HEK293 (cell line): ENCODE measurements around the gene THEMIS2.

Experiments
- CTCF ChIA-PET: fragments of 350-600 bp; formaldehyde crosslinking; extraction: SDS; loops from one replicate; lab custom pipeline; 2021; ENCODE audit warnings: antibody characterized with exemption; lab: Yijun Ruan, JAX
- POLR2A ChIA-PET: fragments of 300-600 bp; formaldehyde crosslinking; extraction: SDS; loops from one replicate; lab custom pipeline; 2020; ENCODE audit warnings: antibody characterized with exemption, inconsistent platforms; lab: Yijun Ruan, JAX
- H3K27ac ChIP-seq: fragments of 200-500 bp; sonication (Bioruptor generic); 2 replicates; pipeline ENCODE4 v1.5.1; 2014; ENCODE audit warnings: low read depth, low read length, control low read depth, inconsistent platforms; ENCODE audit errors: extremely low read depth
- H3K36me3 ChIP-seq, 2 experiments: fragments of 200-500 bp in 1 of 2; sonication (Bioruptor generic) in 1 of 2; 1 replicate in 1 of 2; 2 replicates in 1 of 2; pipeline ENCODE4 v1.5.1; 2014 to 2017; ENCODE audit warnings: inconsistent platforms in 2 of 2, low read length in 2 of 2; ENCODE audit not compliant: control insufficient read depth in 2 of 2, insufficient read depth in 1 of 2
- H3K4me1 ChIP-seq: fragments of 200-500 bp; sonication (Bioruptor generic); 2 replicates; pipeline ENCODE4 v1.5.1; 2014; ENCODE audit warnings: mild to moderate bottlenecking, low read length, inconsistent platforms; ENCODE audit not compliant: control insufficient read depth, insufficient read depth
- H3K4me3 ChIP-seq: 2 replicates; pipeline ENCODE4 v1.5.1; 2011; ENCODE audit warnings: low read depth, mild to moderate bottlenecking, control low read depth, low read length, moderate library complexity
- H3K9me3 ChIP-seq: fragments of 200-500 bp; sonication (Bioruptor generic); 2 replicates; pipeline ENCODE4 v1.5.1; 2014; ENCODE audit warnings: low read depth, low read length, inconsistent platforms; ENCODE audit not compliant: control insufficient read depth, insufficient read depth
- GLIS2 ChIP-seq: fragments of 450-650 bp; formaldehyde crosslinking; IDR thresholded peaks from 2 replicates; pipeline ENCODE4 v1.5.1; 2016; ENCODE audit warnings: missing biosample characterization, missing genetic modification characterization
- HIC1 ChIP-seq: fragments of 450-650 bp; formaldehyde crosslinking; IDR thresholded peaks from 2 replicates; pipeline ENCODE4 v1.5.1; 2016; ENCODE audit warnings: missing biosample characterization, missing genetic modification characterization
- HOXA7 ChIP-seq: sonication (generic); formaldehyde crosslinking; IDR thresholded peaks from 2 replicates; pipeline ENCODE4 v1.8.1; 2022; ENCODE audit warnings: missing genetic modification reagents, borderline replicate concordance
- KLF10 ChIP-seq: fragments of 450-650 bp; IDR thresholded peaks from 2 replicates; pipeline ENCODE4 v1.5.1; 2018; ENCODE audit warnings: missing biosample characterization, mild to moderate bottlenecking, missing genetic modification characterization
- PATZ1 ChIP-seq: fragments of 450-650 bp; formaldehyde crosslinking; IDR thresholded peaks from 2 replicates; pipeline ENCODE4 v1.5.1; 2016; ENCODE audit warnings: missing biosample characterization, missing genetic modification characterization
- SCRT2 ChIP-seq: fragments of 450-650 bp; formaldehyde crosslinking; IDR thresholded peaks from 2 replicates; pipeline ENCODE4 v1.5.1; 2016; ENCODE audit warnings: missing biosample characterization, missing genetic modification characterization
- SP3 ChIP-seq: fragments of 450-650 bp; formaldehyde crosslinking; IDR thresholded peaks from 2 replicates; pipeline ENCODE4 v1.5.1; 2016; ENCODE audit warnings: missing biosample characterization, missing genetic modification characterization
- SP7 ChIP-seq: fragments of 450-650 bp; formaldehyde crosslinking; IDR thresholded peaks from 2 replicates; pipeline ENCODE4 v1.5.1; 2016; ENCODE audit warnings: missing biosample characterization, missing genetic modification characterization
- WT1 ChIP-seq: fragments of 450-650 bp; formaldehyde crosslinking; IDR thresholded peaks from 2 replicates; pipeline ENCODE4 v1.5.1; 2016; ENCODE audit warnings: missing biosample characterization, missing genetic modification characterization
- ZBTB48 ChIP-seq: fragments of 450-650 bp; formaldehyde crosslinking; IDR thresholded peaks from 2 replicates; pipeline ENCODE4 v1.5.1; 2016; ENCODE audit warnings: missing biosample characterization, missing genetic modification characterization
- ZNF10 ChIP-seq: fragments of 450-650 bp; formaldehyde crosslinking; IDR thresholded peaks from 2 replicates; pipeline ENCODE4 v1.5.1; 2017; ENCODE audit warnings: missing biosample characterization, missing genetic modification characterization
- ZNF114 ChIP-seq: fragments of 450-650 bp; formaldehyde crosslinking; IDR thresholded peaks from 2 replicates; pipeline ENCODE4 v1.5.0; 2017; ENCODE audit warnings: missing biosample characterization, missing genetic modification characterization
- ZNF121 ChIP-seq: fragments of 450-650 bp; formaldehyde crosslinking; IDR thresholded peaks from 2 replicates; pipeline ENCODE4 v1.5.1; 2016; ENCODE audit warnings: missing biosample characterization, missing genetic modification characterization
- ZNF221 ChIP-seq: fragments of 450-650 bp; formaldehyde crosslinking; IDR thresholded peaks from 2 replicates; pipeline ENCODE4 v1.5.1; 2017; ENCODE audit warnings: missing biosample characterization, missing genetic modification characterization, borderline replicate concordance
- ZNF274 ChIP-seq, 2 experiments: fragments of 200-500 bp in 1 of 2; fragments of 450-650 bp in 1 of 2; sonication (Bioruptor generic) in 1 of 2; formaldehyde crosslinking in 1 of 2; IDR thresholded peaks; 2 replicates each; pipeline versions ENCODE4 v1.5.1 to v1.6.1; 2014 to 2016; ENCODE audit warnings: borderline replicate concordance in 1 of 2, inconsistent platforms in 1 of 2, low read length in 1 of 2, missing biosample characterization in 1 of 2, missing genetic modification characterization in 1 of 2
- ZNF341 ChIP-seq: fragments of 450-650 bp; formaldehyde crosslinking; IDR thresholded peaks from 2 replicates; pipeline ENCODE4; 2016; ENCODE audit warnings: low read depth, missing biosample characterization, missing genetic modification characterization
- ZNF501 ChIP-seq: fragments of 450-650 bp; formaldehyde crosslinking; IDR thresholded peaks from 2 replicates; pipeline ENCODE4 v1.5.1; 2016; ENCODE audit warnings: missing biosample characterization, missing genetic modification characterization
- ZNF600 ChIP-seq: fragments of 450-650 bp; formaldehyde crosslinking; IDR thresholded peaks from 2 replicates; pipeline ENCODE4 v1.5.1; 2016; ENCODE audit warnings: missing biosample characterization, missing genetic modification characterization
- ZNF623 ChIP-seq: fragments of 450-650 bp; formaldehyde crosslinking; IDR thresholded peaks from 2 replicates; pipeline ENCODE4 v1.5.1; 2016; ENCODE audit warnings: missing biosample characterization, missing genetic modification characterization
- ZNF626 ChIP-seq: fragments of 450-650 bp; sonication (Bioruptor Pico); formaldehyde crosslinking; IDR thresholded peaks from 2 replicates; pipeline ENCODE4 v1.5.1; 2018; ENCODE audit warnings: missing biosample characterization, missing genetic modification characterization, inconsistent platforms
- ZSCAN30 ChIP-seq: fragments of 450-650 bp; IDR thresholded peaks from 2 replicates; pipeline ENCODE4 v1.5.1; 2018; ENCODE audit warnings: missing biosample characterization, mild to moderate bottlenecking, missing genetic modification characterization, moderate library complexity
- TF ChIP-seq, protein P1 (sequence below): fragments of 450-650 bp; formaldehyde crosslinking; IDR thresholded peaks from 2 replicates; pipeline ENCODE4 v1.5.1; 2017; ENCODE audit warnings: missing biosample characterization, mild to moderate bottlenecking, missing genetic modification characterization, moderate library complexity

Gene THEMIS2

GRCh38 chr1:27934818-27935549 lies 62.6 kb downstream of the THEMIS2 start, which contains the start of gene SMPDL3B (continued):
- TF ChIP-seq ZNF341 (tag by site-specific recombination) (peak; percentile 84), KLF10 (0 out of 2 replicates have a peak, but pooled peaks have one; percentile 32), PATZ1 (peak; percentile 81), ZNF121 (tag by site-specific recombination) (no peak), SP3 (tag by site-specific recombination) (peak; percentile 84), SP7 (tag by site-specific recombination) (peak; percentile 32; the same call in 1 of the 2 replicates), ZNF114 (tag by site-specific recombination) (no peak), ZSCAN30 (tag by site-specific recombination) (peak; percentile 65; the same call in 1 of the 2 replicates), ZBTB48 (tag by site-specific recombination) (peak; percentile 32; the same call in 1 of the 2 replicates), WT1 (tag by site-specific recombination) (0 out of 2 replicates have a peak, but pooled peaks have one; percentile 9), GLIS2 (tag by site-specific recombination) (peak; percentile 36; the same call in 1 of the 2 replicates), SCRT2 (tag by site-specific recombination) (peak; percentile 93), ZNF221 (tag by site-specific recombination) (no peak), HOXA7 (CRISPR knock-in tag) (no peak), HIC1 (tag by site-specific recombination) (peak; percentile 52; the same call in 1 of the 2 replicates), ZNF274 (IDR thresholded peaks at IDR 0.05; ENCODE audit: low read length) (no peak), ZNF274 (tag by site-specific recombination; IDR thresholded peaks at IDR 0.05; ENCODE audit: borderline replicate concordance) (no peak), ZNF501 (0 out of 2 replicates have a peak, but pooled peaks have one; percentile 24)
- TF ChIP-seq, protein P1, sequence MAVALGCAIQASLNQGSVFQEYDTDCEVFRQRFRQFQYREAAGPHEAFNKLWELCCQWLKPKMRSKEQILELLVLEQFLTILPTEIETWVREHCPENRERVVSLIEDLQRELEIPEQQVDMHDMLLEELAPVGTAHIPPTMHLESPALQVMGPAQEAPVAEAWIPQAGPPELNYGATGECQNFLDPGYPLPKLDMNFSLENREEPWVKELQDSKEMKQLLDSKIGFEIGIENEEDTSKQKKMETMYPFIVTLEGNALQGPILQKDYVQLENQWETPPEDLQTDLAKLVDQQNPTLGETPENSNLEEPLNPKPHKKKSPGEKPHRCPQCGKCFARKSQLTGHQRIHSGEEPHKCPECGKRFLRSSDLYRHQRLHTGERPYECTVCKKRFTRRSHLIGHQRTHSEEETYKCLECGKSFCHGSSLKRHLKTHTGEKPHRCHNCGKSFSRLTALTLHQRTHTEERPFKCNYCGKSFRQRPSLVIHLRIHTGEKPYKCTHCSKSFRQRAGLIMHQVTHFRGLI (tag by site-specific recombination) = no peak

DNA sequence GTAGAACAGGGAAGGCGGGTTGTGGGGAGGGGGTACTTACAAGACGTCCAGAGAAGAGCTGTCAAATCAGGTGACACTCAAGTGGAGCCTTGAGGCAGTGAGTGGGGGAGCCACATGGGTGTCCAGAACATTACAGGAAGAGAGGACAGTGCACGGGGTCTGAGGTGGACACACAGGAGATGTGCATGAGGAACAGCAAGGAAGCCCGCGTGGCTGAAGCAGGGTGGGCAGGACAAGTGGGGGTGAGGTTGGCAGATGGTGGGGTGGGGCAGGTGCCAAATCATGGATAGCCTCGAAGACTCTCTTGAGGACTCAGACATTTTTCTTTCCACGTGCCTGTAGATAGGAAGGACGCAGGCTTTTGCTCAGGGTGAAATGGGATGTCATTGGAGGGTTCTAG lies 63.4 kb downstream of the THEMIS2 start:
- no peaks in the 10 kb centered on the region for H3K36me3 ChIP-seq
- H3K9me3 ChIP-seq = no peaks in the 10 kb centered on the region
- peaks cover 3% of the 10 kb centered on the region; the same call in 1 of the 2 replicates for H3K4me1 ChIP-seq
- POLR2A ChIA-PET = interaction anchor here (1.5 kb wide), 1 partner anchor 24 kb away, joined by 4 read pairs; the partner anchor contains the start of gene XKR8
- H3K4me3 ChIP-seq = no peak overlapping the region
- CTCF ChIA-PET = interaction anchor here (0.7 to 1.3 kb wide), 2 partner anchors 18 to 78 kb away, joined by 3 to 7 read pairs; no protein-coding TSS in a partner anchor
- no peak overlapping the region for H3K27ac ChIP-seq
- TF ChIP-seq ZNF600 (tag by site-specific recombination) = peak; percentile 10; the same call in 1 of the 2 replicates
- TF ChIP-seq ZNF623 = no peak
- TF ChIP-seq ZNF10 (tag by site-specific recombination) = no peak
- no peak for TF ChIP-seq ZNF626 (tag by site-specific recombination)
